Calu3 (cell line): ENCODE data around the gene REPS2. TPM values are rescaled to one million over a fixed set of nuclear protein-coding genes. Genes with fewer than 3 reads are reported as not detected.

ENCODE experiments used
- BruUV-seq: library from RNA; stranded (reverse); fragments of 400-500 nt; replicated peaks from 2 replicates; lab custom pipeline; 2021; lab: Mats Ljungman, UMichigan
- CTCF ChIA-PET: fragments of 300-600 bp; sonication (Branson Sonifier 250); formaldehyde crosslinking; loops from one replicate; lab custom pipeline; 2022; ENCODE audit warnings: antibody characterized with exemption; lab: Charles Lee
- DNase-seq: peaks from one replicate; pipeline ENCODE4 v3.0.0; 2022
- H3K27ac Mint-ChIP-seq: one replicate; pipeline ENCODE4 v1.8.0; 2022; ENCODE audit warnings: mixed read lengths; ENCODE audit not compliant: unreplicated experiment
- H3K27me3 Mint-ChIP-seq: one replicate; pipeline ENCODE4 v1.8.0; 2022; ENCODE audit warnings: mixed read lengths; ENCODE audit not compliant: unreplicated experiment
- H3K36me3 Mint-ChIP-seq: one replicate; pipeline ENCODE4 v1.8.0; 2022; ENCODE audit warnings: mild to moderate bottlenecking, moderate library complexity, mixed read lengths; ENCODE audit not compliant: insufficient read depth, unreplicated experiment
- H3K4me1 Mint-ChIP-seq: one replicate; pipeline ENCODE4 v1.8.0; 2022; ENCODE audit warnings: mild to moderate bottlenecking, low read depth, mixed read lengths; ENCODE audit not compliant: unreplicated experiment
- H3K4me3 Mint-ChIP-seq: one replicate; pipeline ENCODE4 v1.8.0; 2022; ENCODE audit warnings: mild to moderate bottlenecking, low read depth, moderate library complexity, mixed read lengths; ENCODE audit not compliant: unreplicated experiment
- H3K9me3 Mint-ChIP-seq: one replicate; pipeline ENCODE4 v1.8.0; 2022; ENCODE audit warnings: low read depth, mixed read lengths; ENCODE audit not compliant: unreplicated experiment
- intact Hi-C: fragments of 100-400 bp; cut with micrococcal nuclease; formaldehyde crosslinking; loops from one replicate; pipeline ENCODE4 v1.10.0; 2022; ENCODE audit not compliant: unreplicated experiment
- total RNA-seq: library from RNA; stranded (reverse); gene quantifications from 2 replicates; pipeline ENCODE4 v1.2.3, GENCODE V29; 2022
- TF ChIP-seq, protein P1 (sequence below): fragments of 200-600 bp; IDR thresholded peaks from one replicate; pipeline ENCODE4 v1.8.0; 2022; ENCODE audit warnings: antibody characterized with exemption; ENCODE audit not compliant: unreplicated experiment

Gene REPS2
- total RNA-seq, 1 experiment from 2014 or later: 14.5 TPM

DNA sequence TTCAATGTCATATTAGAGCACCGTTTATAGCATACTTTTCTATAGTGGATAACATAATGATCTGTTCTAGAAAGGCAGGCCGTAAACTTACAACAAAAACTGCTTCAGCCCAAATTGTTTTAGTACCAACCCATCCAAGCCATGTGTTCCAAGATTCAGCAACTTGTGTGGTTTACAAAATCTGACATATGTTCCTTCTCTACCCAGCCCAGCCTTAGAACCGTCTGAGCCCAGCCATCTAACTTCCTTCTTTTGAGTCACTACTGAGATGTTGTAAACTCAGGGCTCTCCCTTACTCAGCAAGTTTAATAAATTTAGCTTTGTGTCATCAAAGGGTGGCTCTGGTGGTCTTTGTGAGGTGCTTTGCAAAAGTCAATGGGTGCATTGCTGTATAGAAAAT lies 32.4 kb upstream of the REPS2 start:
- no peak for DNase-seq
- no TSS peak for BruUV-seq
- Mint-ChIP-seq H3K27me3 (no peaks in the 10 kb centered on the region), H3K27ac (no peak overlapping the region), H3K36me3 (no peaks in the 10 kb centered on the region), H3K4me1 (no peaks in the 10 kb centered on the region), H3K4me3 (no peak overlapping the region), H3K9me3 (no peaks in the 10 kb centered on the region)
- TF ChIP-seq, protein P1, sequence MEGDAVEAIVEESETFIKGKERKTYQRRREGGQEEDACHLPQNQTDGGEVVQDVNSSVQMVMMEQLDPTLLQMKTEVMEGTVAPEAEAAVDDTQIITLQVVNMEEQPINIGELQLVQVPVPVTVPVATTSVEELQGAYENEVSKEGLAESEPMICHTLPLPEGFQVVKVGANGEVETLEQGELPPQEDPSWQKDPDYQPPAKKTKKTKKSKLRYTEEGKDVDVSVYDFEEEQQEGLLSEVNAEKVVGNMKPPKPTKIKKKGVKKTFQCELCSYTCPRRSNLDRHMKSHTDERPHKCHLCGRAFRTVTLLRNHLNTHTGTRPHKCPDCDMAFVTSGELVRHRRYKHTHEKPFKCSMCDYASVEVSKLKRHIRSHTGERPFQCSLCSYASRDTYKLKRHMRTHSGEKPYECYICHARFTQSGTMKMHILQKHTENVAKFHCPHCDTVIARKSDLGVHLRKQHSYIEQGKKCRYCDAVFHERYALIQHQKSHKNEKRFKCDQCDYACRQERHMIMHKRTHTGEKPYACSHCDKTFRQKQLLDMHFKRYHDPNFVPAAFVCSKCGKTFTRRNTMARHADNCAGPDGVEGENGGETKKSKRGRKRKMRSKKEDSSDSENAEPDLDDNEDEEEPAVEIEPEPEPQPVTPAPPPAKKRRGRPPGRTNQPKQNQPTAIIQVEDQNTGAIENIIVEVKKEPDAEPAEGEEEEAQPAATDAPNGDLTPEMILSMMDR: no peak
- intact Hi-C loops: no loop called here
- CTCF ChIA-PET: no interaction called here

DNA sequence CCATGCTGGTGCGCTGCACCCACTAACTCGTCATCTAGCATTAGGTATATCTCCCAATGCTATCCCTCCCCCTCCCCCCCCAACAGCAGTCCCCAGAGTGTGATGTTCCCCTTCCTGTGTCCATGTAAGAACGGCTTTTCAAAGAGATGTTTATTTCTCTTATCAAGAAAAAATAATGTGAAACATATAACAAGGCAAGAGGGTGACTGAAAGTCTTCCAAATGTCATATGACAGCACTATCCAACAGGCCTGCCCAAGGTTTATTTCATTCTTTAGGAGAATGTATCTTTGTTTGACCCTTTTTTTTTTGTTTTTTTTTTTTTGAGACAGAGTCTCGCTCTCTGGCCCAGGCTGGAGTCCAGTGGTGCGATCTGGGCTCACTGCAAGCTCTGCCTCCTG lies 29.9 kb upstream of the REPS2 start:
- no peaks in the 10 kb centered on the region for H3K27me3 Mint-ChIP-seq
- no peak for DNase-seq
- no peak overlapping the region for H3K27ac Mint-ChIP-seq
- H3K9me3 Mint-ChIP-seq: no peaks in the 10 kb centered on the region
- H3K4me1 Mint-ChIP-seq: no peaks in the 10 kb centered on the region
- BruUV-seq: no TSS peak
- H3K36me3 Mint-ChIP-seq: no peaks in the 10 kb centered on the region
- intact Hi-C loops: no loop called here
- CTCF ChIA-PET: no interaction called here
- H3K4me3 Mint-ChIP-seq: no peak overlapping the region
- TF ChIP-seq, protein P1: no peak

DNA sequence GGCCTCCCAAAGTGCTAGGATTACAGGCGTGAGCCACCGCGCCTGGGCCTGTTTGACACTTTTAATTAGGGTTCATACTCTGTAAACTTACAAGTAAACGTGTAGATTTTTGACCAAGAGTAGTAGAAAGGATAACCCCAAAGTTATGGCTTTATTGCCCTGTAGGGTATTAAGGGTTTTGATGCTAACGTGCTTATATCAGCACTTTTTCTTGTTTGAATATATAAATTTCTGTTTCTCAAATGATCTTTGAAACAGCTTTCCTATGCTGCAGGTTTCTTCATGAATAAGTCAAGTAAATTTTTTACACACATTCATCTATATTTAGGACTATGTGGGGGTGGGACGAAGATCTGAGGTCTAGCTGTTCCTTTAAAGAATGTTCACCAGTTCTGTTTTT lies 29.3 kb upstream of the REPS2 start:
- Mint-ChIP-seq H3K9me3 (no peaks in the 10 kb centered on the region), H3K27me3 (no peaks in the 10 kb centered on the region), H3K4me1 (no peaks in the 10 kb centered on the region), H3K4me3 (no peak overlapping the region), H3K36me3 (no peaks in the 10 kb centered on the region), H3K27ac (no peak overlapping the region)
- DNase-seq: no peak
- CTCF ChIA-PET: no interaction called here
- no TSS peak for BruUV-seq
- TF ChIP-seq, protein P1: no peak
- intact Hi-C loops: no loop called here

DNA sequence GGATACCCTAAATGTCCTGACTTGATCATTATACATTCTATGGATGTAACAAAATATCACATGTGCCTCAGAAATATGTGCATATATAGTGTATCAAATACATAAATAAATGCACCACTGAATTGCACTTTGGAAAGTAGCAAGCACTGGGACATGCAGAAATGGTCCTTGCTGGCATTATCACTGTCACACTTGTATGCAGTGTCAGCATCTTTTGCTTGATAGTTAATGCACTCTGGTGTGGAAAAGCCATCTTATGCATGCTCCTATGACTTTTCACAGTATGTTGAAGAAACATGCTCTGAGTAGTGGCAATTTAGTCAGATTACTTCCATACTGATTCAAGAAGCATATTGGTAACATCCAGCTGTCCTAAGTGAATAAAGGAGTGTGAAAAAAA lies 27.5 kb upstream of the REPS2 start:
- TF ChIP-seq, protein P1: no peak
- BruUV-seq: no TSS peak
- intact Hi-C loops: no loop called here
- H3K4me3 Mint-ChIP-seq: no peak overlapping the region
- no peak for DNase-seq
- CTCF ChIA-PET: no interaction called here
- H3K27me3 Mint-ChIP-seq: no peaks in the 10 kb centered on the region
- H3K36me3 Mint-ChIP-seq: no peaks in the 10 kb centered on the region
- H3K9me3 Mint-ChIP-seq: no peaks in the 10 kb centered on the region
- H3K4me1 Mint-ChIP-seq: no peaks in the 10 kb centered on the region
- H3K27ac Mint-ChIP-seq: no peak overlapping the region
